Brain pericyte (primary cell): ENCODE data around the gene EIF5AL1.
"Not testable (repeated sequence)": the region's sequence is repeated elsewhere in the genome, so short reads cannot be mapped to it uniquely, and the experiment has no call there.

ENCODE experiments used
- DNase-seq: peaks from one replicate; pipeline ENCODE4 v3.0.0-alpha.2; 2012; ENCODE audit warnings: low read depth, low spot score

EIF5AL1 gene

DNA sequence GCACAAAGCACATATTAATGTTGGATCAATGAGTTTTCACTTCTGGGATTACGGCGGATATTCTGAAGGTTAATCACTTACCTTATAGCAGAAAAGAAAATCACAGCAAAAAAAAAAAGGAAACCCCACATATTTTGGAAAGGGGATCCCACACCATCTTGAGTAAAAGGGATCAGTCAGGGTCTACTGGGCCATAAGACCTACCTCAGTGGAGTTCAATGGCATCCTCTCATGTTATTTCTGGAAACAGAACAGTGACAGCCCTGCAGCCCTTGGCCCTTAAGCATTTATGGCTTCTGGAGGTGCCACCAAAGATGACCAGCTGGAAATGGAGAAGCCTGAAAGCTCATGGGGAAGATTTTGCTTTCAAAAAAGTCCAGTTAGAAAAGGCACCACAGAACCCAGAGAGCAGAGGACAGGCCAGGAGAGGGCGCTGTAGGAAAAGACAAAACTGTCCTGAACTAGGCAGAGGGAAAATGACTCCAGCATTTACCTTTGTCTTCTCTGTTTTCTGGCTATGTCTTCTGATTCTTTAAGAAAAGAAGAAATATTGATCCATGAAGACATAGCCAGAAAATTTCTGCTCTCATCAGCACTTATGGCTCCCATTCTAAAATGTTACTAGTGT is 2.9 kb upstream of the EIF5AL1 start:
- not testable (repeated sequence) for DNase-seq

DNA sequence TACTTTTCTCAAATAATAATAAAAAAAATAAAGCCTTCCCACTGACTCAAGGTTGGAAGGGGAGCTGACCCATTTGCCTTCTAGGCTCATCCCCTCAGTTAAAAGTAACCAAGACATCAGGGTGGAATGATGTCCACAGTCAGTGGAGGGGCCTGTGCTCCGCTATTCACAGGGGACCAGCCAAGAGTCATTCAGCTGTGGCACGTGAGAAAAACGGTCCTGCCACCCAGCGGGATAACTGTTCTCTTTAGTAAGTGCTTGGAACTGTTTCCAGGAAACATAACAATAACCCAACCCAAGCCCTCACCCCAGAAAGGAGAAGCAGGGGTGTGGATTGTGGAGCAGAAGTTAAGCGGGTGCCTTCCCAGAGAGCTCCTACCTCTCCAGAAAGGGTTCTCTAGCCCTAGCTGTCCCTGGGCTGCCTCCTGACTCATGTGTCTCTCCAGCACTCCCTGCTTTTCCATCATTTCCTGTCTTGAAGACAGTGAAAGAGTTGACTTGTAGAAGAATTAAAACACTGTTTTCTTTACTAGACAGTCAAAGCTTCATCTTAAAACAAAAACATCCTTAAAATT is 2.3 kb upstream of the EIF5AL1 start:
- not testable (repeated sequence) for DNase-seq

DNA sequence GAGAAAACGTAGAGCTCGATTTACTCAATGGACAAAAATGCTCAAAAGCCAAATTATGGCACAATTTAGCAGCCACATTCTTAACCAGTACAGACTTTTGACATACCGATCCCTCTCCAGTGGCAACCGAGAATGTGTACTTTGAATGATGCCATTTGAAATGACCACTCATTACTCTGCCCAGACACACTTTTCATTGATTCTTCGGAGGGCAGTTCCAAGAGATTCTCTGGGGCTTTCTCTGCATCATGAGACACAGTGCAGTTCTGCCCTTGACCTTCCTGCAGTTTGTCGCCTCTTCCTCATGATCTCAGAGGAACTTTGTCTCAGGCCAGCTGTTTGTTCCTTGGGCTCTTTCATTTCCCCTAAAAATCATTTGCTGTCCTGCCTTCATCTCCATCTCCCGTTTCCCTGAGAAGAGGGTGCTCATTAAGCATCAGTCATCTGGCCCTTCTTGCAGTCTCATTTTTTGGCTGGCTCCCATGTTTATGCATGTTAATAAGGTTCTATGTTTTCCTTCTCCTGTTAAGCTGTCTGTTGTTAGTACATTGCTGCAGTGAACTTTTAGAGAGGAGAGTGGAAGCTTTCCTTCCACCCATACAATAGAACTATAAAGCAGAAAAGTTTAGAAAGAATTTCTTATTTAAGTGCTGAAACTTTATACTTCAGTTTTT is 4.3 kb downstream of the EIF5AL1 start:
- DNase-seq, result not testable (repeated sequence)

DNA sequence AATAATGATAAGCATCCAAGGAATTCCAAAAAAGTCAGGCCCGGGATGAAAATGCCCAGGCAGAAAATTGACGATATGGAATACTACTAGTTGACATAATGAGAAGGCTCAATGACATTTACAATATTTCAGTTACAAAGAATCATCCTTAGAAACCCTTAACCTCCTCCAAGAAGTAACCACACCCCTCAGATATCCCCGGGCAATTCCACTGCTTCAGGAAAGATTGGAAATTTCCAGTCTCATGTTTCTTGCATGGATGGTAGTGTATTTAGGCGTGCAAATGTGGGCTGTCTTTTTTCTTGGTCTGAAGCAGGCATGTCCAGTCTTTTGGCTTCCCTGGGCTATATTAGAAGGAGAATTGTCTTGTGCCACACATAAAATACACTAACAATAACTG is 5.2 kb downstream of the EIF5AL1 start:
- not testable (repeated sequence) for DNase-seq

DNA sequence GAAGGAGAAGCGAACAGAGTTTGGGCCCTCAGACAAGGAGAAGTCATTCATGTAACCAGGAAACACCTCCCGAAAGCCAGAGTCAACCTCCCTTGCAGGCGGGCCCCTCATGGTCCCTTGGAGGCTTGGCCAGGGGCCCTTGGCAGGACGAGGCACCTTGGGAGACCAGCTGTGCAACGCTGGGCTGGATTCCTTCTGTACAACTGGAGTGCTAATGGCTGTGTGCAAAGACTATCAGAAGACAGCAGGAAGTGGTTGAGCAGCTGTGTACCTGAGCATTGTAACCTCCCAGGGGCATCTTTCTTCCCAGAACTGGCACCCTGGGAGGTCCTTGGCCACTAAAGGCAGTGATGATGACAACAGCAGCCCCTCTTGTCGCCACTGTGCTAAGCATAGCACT is 9.4 kb downstream of the EIF5AL1 start:
- not testable (repeated sequence) for DNase-seq

DNA sequence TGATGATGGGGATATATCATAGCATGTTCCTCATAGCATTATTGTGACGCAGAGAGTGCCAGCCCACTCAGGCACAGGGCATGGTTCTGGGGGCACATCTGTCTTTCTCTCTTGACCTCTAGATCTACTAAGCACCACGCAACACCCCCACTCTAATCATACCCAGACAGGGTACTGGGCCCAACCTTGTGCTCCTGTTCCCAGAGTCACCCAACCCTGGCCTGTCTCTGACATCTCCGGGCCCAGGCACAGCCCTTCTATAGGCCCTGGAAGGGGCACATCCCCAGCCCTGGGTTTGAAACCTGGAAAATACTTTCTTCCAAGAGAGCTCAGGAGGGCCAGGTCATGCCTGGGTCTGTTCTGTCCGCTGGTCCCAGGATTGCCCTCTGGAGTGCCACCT is 10.1 kb downstream of the EIF5AL1 start:
- not testable (repeated sequence) for DNase-seq

DNA sequence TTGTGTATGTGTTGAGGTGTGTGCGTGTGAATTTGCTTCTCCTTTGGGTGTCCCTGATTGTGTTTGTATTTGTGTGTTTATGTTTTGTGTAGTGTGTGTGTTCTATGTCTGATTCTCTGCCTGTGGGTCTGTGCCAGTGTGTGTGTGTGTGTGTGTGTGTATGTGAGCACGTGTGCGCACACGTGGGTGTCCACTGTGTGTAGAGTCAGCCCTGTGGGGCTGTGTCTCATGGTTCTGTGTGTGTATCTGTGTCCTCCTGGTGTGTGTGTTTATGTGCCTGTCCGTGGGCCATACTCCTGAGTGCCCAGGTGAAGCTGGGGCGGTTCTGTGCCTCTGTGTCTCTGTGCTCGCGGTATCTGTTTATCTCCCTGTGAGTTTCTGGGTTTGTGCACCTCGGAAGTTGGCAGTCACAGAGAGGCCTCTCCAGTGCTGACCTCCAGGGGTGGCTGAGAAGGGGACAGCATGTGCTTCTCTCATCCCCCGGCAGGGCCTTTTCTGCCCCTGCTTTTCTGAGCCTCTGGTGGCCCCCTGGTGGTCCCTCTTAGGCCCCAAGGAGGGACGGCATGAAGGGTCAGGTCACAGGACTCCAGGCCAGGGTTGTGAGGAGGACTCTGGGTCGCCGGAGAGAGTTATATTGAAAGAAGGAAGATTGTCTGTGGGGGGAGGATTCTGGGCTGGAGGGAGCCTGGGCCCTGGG is 11.0 kb downstream of the EIF5AL1 start:
- not testable (repeated sequence) for DNase-seq

DNA sequence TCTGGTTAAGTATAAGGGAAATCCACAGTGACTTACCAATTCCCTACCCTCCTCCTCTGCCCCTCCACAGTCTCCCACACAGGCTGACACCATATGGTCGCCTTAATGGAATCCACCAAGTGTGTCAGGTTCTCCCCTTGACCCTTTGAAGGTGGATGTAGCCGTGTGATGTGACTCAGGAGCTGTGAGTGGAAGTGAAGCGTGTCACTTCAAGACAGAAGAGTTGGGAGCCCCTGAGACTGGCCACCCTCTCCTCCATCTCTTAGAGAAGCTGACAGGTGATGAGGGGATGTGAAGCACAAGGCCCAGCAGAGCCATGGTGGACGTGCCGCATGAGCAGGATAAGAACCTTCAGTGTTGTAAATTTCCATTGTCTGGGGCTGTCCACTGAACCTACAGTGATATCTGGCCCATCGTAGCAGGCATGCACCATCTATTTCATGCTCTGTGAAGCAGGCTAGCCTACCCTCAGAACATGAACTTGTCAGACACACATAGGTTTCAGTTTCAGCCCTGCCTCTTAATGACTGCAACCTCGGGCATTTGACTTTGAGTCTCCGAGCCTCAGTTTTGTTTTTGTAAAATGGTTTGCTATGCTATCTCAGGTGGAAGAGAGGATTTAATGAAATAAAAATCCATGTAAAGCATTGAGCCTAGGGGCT is 12.8 kb downstream of the EIF5AL1 start:
- not testable (repeated sequence) for DNase-seq

DNA sequence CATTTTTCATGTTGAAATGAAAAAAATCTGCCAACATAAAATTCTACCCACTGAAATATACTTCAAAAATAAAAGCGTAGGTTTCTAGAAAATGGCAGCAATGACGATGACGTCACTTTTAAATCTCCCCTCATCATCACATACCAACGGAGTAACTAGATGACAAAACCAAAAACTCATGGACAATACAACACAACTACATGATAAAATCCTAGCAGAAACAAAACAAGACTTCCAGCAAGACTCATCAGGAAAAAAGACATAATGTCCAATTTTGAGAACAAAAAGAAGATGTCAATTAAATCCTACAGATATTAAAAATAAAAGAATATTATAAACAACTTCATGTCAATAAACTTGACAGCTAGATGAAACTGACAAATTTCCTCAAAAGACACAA is 15.9 kb downstream of the EIF5AL1 start:
- DNase-seq, result not testable (repeated sequence)

DNA sequence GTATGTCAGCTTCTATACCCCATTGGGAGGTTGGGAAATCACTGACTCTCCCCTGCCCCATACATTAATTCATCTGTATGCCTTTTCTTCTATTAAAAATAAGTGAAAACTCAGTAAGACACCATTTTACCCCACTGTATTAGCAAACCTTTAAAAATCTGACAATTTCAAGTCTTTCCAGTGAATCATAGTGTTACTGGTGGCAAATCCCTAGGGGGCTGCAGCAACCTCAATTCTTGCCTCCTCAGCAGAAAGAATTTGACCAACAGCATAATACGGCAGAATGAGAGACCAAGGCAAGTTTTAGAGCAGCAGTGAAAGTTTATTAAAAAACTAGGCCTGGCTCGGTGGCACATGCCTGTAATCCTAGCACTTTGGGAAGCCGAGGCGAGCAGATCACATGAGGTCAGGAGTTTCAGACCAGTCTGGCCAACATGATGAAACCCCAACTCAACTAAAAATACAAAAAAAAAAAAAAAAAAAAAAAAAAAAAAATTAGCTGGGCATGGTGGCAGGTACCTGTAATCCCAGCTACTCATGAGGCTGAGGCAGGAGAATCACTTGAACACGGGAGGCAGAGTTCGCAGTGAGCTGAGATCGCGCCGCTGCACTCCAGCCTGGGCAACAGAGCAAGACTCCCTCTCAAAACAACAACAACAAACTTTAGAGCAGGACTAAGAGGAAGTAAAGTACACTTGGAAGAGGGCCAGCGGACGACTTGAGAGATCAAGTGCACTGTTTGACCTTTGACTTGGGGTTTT is 21.0 kb downstream of the EIF5AL1 start:
- DNase-seq, result not testable (repeated sequence)

DNA sequence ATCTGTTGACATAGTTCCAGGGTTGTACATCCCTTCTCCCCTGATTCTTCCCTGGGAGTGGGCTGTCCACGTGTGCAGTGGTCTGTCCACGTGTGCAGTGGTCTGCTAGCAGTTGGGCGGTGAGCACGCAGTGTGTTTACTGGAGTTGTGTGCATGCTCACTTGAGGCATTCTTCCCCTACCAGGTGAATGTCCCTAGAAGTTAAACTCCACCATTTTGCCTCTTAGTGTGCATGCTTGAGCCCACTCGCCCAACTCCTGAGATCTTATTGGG is 21.5 kb downstream of the EIF5AL1 start:
- DNase-seq, result not testable (repeated sequence)

DNA sequence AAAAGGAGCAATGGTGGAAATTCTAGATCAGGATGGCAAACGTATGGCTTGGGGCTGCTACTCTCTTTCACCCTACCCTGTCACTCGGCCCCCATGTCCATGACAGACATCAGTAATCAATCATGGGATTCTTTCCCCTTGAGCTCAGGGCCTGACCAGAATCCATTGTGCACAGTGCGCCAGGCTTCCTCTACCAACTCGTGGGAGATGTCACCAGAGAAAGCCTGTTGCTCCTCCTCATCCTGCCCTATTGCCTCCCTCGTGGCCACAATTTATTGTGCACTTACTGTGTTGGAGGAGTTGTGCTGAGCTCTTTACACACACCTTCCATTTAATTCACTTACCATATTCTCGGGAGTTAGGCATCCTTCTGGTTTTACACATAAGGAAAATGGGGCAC is 26.0 kb downstream of the EIF5AL1 start:
- not testable (repeated sequence) for DNase-seq

DNA sequence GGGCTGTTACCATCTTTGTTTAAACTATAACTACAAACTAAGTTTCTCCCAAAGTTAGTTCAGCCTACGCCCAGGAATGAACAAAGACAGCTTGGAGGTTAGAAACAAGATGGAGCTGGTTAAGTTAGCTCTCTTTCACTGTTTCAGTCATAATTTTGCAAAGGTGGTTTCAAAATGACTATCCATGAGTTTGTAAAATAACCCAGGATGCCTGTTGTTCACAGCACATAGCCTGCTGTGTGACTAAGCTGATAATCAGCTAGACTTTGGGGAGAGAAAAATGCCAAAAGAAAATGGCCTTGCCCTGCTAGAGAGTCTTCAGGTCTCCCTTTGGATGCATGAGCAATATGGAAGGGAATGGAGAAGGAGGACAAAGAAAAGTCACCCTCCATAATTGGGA is 28.6 kb downstream of the EIF5AL1 start:
- not testable (repeated sequence) for DNase-seq

DNA sequence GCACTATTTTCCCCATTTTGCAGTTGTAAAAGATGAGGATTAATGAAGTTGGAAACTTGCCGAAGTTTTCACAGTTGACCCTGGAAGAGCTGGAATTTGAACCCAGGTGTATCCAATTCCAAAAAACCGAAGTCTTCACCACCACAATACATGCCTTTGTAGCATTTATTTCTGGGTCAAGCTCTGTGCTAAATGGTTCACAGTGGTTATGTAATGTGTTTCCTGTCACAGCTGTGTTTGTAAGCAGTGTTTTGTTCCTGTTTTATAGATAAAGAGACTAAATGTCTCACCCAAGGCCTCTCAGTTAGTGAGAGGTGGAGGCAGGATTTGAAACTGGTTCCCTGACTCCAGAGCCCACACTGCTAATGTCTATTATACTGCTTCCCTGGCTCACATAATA is 30.3 kb downstream of the EIF5AL1 start:
- DNase-seq, result no peak

DNA sequence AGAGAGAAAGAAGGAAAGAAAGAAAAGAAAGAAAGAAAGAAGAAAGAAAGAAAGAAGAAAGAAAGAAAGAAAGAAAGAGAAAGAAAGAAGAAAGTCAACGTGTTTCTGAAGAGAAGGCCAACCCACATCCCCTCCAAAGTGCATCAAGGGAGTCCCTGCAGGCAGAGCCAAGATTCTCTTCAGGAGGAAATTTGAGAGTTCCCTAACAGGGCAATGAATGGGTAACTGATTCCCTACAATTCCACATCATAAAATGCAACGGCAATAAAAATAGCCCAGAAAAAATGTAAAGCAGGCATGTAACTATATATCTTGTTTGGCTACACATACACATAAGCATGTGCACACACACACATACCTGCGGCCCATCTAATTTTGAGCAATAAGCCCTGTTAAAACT is 32.1 kb downstream of the EIF5AL1 start:
- not testable (repeated sequence) for DNase-seq

DNA sequence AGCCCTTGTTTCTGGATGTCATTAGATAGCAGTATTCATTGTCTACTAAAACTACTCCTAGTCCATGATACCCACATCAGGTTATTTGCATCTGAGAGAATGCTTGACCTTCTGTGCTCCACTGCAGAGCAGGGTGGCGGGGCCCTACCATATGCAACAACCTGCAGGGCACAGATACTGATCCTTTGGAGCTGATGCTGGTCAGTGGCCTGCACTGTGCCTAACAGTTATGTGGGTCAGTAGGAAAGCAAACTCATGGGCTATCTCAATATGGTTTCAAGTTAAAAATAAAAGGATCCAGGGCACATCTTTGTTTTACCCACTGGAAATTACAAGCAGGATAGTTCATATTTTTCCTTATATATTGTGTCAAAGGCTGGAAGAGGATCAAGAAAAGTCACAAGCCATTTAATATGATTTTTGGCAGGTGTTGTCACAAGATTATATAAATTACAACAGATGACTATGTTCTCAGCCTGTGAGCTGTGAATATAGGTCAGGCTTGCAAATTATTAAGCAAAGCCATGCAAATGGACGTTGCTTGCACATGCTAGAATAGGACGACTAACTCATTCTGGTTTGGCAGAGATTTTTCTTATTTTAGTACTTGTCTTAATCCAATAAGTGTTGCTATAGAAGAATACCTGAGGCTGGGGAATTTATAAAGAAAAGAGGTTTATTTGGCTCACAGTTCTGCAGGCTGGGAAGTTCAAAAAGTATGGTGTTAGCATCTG is 32.8 kb downstream of the EIF5AL1 start:
- DNase-seq, result not testable (repeated sequence)

DNA sequence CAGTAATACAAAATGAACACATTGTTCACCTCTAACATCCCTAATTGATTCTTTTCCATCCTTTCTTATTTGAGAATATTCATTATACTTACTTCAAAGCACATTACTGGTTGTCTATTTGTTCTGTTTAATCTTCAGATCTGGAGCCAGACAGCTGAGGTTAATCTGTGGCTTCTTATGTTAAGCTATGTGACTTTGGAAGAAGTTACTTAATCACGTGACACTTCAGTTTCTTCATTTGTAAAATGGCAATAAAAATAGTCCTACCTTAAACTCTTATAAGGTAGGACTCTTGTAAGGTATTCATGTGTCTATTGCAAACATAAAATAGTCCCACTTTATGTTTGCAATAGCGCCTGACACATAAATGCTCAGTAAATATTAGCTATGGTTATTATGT is 34.8 kb downstream of the EIF5AL1 start:
- DNase-seq, result not testable (repeated sequence)

DNA sequence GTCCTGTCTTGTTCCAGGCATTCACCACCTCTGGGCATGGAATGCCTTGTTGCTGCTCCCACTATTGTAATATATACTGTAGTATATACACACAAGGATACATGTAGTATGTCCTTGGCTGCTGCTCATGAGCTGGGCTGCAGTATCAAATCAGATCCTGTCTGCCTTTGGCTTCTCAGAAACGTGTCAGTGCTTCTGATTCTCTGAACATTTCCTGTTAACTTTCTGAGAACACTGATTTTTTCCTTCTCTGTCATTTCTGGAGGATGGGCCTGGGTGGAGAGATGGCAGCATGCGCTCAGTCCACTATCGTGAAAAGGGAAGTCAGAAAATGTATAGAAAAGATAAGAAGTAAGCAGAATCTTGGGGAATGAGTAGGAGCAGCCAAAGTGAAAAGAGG is 35.6 kb downstream of the EIF5AL1 start:
- DNase-seq, result no peak

DNA sequence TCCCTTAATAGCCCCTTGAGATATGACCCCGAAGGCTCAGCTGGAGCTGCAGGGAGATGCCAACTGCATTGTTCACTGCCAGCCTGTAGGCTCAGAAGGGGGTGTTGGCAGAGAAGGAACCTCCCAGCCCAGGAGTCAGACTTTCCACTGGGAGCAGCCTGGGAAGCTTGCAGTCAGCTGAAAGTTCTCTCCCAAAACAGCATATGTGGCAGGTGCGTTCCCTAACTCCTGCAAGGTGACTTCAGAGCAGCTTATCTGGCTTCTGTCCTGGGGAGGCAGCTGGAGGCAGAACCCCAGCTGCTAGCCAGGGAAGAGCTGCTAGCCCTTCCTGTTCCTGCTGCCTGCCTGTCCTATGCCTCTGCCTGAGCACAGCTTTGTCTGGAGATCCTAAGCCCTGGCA is 39.8 kb downstream of the EIF5AL1 start:
- DNase-seq, result no peak
